CD4-positive, alpha-beta T cell treated with Interleukin-1 beta for 1 hour (primary cell): ENCODE measurements around the gene LYL1.

Experiments used
- DNase-seq, 2 donors: peaks; one replicate each; pipeline ENCODE4 v3.0.0-alpha.2; 2020 to 2022

The LYL1 gene

DNA sequence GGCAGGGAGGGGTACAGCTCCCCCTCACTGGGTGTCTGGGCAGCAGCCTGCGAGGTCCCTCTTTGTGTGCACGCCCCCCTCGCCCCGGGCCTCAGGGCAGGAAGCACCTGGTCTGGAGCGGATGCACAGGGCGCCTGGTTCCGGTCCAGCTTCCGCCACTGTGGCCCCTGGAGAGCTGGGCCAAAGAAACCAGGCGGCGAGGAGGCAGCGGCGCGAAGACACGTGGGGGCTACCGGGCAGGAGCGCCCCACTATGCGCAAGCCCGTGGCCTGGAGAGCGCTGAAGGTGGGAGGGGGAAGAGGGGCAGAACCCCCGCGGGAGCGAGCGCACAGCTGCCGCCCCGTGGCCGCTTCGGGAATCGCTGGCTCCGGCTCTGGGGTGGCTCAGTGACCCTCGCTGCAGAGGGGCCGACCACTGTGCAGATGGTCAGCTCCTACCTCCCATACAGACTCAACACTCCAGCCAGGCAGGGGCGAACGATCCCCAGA, 1.7 kb upstream of the LYL1 start:
- peak; percentile 62 to 91 for DNase-seq

DNA sequence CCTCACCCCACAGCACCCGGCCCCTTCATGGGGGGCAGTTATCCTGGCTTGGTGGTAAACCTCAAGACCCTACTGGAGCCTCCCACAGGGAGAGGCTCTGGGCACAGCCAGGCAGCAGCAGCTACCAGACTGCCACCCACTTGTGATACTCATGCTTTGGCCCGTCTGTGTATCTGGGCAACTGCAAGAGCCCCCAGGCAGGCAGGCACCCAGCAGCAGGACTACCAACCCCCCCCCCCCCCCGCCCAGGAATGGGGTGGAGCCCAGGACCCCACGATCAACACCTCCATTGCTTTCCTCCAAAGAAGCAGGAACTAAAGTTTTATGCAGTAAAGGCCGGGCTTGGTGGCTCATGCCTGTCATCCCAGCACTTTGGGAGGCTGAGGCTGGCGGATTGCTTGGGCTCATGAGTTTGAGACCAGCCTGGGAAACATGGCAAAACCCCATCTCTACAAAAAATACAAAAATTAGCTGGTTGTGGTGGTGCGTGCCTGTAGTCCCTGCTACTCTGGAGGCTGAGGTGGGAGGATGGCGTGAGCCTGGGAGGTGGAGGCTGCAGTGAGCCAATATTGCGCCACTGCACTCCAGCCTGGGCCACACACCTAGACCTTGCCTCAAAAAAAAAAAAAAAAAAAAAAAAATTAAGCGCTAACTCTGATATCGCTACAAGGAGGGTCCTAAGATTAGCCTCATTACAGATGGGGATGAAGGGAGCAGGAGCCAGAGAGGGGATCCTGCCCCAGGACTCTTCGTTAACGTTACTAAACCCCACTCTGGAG, 1.1 kb upstream of the LYL1 start:
- no peak for DNase-seq

DNA sequence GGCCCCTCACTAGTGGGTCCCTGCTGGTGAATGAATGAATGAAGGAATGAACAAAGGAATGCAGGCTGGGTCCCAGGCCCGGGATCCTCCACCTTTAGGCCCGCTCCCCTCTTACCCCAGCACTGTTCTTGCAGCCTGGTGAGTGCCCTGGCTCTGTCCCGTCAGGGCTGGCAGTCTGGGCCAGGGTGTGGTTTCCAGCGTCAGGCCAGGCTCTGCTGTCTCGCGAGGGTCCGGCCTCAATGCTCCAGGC, 317 bp downstream of the LYL1 start:
- DNase-seq, result no peak

DNA sequence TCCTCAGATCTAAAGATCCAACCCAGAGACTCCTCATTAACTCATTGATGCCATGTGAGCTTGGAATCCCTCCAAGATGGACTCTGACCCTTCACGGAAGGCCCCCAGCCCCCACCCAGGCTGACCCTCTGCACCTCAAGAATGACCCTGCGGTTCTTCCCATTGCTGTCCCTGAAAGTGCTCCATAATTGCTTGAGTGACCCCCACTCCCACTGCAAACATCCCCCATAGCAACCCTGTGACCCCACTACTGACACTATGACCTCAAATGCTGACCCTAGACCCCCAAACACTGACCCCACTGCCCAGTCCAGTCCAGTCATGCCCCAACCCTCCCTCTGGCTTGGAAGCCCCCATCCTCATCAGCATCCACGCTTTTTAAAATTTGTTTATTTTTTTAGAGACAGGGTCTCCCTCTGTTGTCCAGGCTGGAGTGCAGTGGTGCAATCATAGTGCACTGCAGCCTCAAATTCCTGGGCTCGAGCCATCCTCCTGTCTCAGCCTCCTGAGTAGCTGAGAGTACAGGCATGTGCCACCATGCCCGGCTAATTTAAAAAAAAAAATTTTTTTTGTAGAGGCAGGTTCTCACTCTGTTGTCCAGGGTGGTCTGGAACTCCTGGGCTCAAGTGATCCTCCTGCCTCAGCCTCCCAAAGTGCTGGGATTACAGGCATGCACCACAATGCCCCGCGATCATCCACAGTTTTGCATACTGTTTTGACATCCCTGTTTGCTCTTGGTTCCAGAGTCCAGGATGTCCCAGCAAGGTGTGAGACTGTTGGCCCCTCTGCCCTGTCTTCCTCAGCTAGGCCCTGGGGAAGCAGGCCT, 855 bp downstream of the LYL1 start:
- no peak for DNase-seq

DNA sequence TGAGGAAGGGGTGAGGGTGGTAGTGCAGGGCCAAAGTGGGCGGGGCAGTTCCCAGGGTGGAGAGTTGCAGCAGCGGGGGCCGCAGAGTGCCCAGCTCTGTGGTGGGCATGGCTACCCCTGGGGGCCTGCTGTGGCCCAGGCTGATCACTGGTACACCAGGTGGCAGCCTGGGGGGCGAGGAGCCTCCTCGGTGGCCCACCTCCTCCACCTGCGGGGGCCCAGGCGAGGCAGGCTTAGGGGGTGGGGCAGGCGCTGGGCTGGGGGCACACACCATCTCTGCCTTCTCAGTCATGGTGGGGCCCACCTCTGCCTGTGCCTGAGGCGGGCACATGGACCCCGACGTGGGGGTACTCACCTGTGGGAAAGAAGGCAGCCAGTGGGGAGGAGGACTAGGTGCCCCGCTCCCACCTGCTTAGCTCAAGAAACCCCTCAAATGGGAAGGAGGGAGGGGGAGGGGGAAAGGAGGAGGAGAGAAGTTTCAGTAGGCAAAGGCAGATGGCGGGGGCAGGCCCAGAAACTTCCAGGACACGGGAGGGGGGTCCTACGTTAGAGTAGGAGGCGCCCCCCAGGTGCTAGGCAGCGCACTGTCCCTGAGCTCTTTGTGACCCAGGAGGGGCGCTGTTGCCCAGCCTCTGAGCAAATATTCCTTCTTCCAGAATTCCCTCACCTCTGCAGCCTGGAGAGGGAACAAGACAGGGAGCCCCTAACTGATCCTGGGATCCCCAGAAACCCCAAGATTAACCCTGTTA, 1.6 kb downstream of the LYL1 start:
- no peak for DNase-seq

DNA sequence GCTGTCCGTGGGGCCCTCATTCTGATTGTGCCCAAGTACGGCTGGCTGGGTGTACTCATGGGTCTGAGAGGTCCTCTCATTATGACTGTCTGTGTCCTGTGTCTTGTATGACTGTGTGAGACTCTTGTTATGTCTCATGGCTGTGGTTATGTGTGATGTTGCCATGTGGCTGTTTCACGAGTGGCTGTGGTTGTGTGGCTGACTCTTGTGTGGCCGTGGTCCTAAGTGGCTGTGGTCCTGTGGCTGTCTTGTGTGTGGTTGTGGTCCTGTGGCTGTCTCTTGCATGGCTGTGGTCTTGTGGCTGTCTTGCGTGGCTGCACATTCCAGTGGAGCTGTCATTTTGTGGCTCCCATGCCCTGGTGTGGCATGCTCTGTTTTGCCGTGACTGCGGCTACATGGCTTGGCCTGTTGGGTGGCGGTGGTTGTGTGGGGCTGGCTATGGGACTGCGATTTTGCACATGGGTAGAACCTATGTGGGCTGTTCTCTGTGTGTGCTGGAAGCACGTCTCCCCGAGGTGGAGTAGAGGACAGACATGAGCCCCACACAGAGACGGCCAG, 2.5 kb downstream of the LYL1 start:
- DNase-seq, result peak; percentile 81 to 83

DNA sequence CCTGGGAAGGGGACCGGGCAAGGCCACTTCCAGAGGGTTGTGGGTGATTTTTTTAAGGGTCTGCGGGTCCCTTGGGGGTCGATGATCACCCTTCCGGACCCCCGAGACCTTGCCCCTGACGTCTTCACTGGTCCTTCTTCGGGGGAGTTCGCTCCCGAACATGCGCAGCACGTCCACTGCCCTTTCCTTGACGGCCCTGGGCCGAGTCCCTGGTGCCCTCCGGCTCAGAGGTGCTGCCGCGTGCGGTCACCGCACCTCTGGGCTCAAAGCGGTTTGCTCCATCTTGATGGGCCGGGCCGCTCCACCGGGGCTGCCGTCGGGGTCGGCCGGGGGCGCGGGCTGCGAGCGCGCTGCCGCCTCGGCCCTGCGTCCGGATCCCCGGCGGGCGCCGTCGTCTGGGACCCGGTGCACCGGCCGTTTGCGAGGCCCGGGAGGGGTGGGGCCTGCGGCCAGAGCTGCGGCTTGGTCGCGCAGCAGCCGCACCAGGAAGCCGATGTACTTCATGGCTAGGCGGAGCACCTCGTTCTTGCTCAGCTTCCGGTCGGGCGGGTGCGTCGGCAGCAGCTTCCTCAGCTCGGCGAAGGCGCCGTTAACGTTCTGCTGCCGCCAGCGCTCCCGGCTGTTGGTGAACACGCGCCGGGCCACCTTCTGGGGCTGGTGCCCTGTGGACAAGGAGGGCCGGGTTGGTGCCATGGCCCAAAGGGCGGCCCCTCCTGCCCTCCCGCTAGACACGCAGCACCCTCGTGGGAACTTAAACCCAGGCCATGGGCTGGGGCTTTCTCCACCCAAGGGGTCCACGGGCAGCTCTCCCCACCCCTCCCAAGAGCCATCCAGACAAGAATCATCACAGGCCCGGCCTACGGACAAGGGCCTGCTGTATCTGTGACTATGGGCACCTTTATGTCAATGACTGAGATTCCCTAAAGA, 3.3 kb downstream of the LYL1 start:
- peak; percentile 81 to 87 for DNase-seq

DNA sequence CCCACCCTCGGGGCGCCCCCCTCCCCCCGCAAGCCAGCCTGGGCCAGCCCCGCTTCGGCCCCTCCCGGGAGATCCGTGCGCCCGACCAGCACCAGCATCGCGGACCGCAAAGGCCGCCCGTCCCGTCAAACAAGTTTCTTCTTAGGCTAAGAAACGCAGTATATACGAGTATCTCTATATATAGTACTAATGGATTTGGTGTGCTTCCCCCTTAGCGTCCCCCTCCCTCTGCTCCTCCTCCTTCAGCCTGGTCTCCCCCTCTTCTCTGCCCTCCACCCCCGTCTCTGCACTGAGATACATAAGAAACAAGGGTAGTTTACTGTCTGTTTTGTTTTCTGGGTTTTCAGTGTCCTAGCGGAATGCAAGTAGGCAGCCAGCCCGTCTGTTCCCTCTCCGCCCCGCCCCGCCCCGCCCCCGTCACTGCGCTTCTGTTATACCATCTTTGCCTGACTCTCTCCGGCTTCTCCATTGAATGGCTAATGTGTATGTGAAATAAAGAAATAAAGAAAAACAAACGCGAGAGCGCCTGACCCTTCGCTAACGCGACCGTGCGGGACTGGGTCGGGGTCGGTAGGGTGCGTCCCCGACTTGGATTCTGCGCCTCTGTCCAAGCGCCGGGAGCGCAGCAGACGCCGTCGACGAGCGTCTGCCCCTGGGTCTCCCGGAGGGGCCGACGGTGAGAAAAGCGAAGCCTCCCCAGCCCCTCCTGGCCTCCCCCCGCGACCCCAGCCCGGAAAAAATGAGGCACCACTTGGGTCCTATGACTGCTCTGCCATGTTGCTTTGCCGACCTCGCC, 4.2 kb downstream of the LYL1 start:
- DNase-seq, result peak; percentile 48 to 61

DNA sequence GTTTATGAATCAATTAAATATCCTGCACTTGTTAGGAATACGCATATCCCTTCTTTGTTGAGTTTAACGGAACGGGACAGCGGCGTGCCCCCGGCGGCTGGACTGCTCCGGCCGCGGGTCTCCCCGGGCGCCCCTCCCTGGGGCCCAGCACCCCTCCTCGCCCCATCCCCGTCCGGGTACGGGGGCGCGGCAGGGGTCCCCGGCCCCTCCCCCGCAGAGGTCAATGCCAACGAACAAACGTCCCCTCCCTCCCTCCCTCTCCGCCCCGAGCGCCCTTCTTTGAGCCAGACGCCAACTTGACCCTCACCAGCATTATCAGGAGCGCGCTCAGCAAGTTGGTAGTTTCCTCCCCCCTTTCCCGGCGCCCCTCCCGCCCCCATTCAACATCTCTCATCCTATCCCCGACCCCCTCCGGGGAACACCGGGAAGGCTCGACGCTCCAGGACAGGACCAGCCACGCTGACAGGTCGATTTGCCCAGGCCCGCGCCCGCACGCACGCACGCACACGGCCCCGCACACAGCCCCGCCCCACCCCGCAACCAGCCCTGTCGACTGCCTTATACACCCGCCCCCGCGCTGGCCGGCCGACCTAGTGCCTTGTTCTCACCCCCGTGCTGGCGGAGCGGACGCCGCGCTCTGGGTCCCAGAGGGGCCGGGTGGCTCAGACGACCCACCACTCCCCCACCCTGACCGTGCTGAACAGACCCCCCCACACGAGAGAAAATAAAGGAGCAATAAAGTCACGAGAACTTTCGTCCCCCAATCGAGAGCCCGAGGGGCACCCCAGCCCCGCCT, 5.0 kb downstream of the LYL1 start:
- DNase-seq, result peak in 1 of 2 donors; percentile 45

DNA sequence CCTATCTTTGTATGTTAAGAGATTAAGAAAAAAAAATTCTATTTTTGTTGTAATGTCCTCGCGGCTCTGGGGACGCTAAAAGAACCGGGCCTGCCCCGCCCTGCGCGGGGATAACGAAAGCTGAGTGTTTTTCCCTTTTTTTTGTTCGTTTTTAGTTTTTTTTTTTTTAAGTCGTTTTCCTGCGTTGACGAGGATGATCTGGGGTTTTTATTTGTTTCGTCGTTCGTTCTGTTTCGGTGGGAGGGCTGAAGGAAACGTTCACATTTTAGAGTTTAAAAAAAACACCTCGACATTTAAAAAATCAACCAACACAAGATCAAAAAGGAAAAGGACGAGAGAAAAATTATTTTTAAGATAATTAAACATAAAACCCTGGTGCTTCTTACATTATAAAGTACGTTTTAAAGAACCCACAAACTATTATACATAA, 5.6 kb downstream of the LYL1 start:
- DNase-seq, result no peak

DNA sequence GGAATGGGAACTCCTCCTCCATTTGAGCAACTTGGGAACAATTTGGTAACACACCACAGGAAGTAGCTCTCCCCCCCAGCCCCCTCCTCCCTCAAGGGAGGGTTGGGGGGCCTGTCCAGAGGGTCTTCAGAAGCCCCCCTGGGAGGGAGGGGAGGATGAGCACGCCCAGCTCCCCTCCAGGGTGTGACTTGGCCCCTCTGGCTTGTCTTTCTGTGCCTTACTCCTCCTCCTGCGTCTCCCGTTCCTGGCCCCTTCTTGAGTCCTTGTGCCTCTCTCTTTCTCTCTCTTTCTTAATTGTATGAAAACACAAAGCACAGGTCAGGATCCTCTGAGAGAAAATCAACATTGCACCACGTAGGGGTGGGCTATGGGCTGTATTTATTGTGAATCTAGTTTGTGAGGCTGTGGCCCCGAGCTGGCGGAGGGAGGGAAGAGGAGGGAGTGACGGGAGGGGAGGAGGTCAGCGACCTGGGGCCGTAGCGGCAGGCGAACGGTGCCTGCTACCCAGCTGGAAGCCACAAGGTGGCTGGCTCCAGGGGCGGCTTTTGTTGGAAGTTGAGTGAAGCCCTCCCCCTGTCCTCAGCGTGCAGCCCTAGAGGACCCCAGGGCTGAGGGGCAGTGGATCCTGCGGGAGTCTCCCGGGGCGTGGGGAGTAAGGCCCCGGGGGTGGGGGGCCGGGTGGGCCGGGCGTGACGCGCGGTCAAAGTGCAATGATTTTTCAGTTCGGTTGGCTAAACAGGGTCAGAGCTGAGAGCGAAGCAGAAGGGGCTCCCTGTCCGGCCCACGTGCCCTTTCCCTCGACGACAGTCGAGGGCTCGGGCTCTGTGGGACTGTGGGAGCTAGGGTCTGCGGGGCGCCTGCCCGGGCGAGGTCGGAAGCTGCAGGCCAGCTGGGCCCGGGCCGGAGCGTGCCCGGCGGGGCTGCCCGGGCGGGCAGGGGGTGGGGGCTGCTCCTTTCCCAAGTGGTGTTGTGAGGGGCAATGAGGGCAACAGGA, 6.4 kb downstream of the LYL1 start:
- DNase-seq, result peak in 1 of 2 donors; percentile 48

DNA sequence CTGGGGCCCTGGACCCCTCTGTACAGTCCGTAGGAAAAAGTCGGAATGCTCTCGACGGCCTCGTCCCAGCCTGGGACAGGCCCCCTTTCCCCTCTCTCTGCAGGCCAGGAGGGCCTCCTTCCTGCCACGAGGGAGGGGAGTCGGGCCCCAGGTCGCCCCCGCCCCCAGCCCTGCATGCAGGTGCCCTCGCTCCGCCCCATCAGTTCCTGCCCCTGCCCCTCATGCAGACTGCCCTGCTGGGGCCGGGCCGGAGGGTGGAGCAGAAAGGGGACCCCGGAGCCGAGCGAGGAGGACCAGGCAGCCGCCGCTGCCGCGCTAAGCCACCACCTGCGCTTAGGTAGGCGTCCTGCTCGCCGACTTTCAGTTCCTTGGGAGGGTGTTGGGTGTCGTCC, 7.3 kb downstream of the LYL1 start:
- peak in 1 of 2 donors; percentile 60 for DNase-seq

DNA sequence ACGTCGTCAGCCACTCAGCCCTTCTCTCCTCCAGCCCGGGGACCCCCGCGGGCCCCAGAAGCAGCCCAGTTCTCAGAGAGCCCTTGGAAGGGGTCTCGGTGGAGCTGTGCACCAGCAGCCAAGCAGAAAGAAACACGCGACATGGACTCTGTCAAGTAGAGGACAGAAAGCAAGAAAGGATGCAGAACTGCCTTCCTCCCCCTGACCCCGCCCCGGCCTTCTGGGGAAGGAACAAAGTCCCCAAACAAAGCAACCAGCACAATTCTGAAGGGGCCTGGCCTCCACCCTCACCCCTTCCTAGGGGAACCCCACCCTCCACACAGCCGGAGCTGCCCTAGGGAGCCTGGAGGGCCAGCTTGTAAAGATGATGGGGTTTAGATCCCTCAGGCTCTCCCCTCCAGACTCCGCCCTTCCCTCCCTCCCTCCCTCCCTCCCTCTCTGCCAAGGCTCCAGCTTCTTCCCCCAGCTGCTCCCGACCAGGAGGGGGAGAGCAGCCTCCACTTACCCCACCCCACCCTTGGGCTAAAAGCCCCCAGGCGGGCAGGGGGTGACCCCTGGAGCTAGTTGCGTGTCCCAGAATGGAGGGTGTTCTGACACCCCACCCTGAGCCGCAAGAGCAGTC, 7.8 kb downstream of the LYL1 start:
- peak in 1 of 2 donors; percentile 45 for DNase-seq

DNA sequence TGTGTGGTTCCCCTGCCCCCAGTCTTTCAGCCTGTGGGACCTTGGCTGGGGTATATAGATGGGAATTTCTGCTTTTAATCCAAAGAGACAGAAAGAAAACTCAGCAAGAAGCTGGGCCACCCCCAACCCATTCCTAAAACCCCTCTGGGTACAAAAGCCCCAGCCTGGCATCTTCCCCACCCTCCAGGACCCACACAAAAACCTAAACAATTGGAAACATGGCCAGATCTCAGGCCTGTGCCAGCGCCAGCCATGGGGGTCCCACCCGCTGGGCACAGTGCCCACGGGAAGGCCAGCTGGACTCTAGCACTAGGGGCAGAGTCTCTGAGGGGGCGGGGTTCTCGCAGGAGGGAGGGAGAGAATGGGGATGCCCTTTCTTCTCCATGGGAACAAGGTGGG, 8.6 kb downstream of the LYL1 start:
- DNase-seq, result no peak

DNA sequence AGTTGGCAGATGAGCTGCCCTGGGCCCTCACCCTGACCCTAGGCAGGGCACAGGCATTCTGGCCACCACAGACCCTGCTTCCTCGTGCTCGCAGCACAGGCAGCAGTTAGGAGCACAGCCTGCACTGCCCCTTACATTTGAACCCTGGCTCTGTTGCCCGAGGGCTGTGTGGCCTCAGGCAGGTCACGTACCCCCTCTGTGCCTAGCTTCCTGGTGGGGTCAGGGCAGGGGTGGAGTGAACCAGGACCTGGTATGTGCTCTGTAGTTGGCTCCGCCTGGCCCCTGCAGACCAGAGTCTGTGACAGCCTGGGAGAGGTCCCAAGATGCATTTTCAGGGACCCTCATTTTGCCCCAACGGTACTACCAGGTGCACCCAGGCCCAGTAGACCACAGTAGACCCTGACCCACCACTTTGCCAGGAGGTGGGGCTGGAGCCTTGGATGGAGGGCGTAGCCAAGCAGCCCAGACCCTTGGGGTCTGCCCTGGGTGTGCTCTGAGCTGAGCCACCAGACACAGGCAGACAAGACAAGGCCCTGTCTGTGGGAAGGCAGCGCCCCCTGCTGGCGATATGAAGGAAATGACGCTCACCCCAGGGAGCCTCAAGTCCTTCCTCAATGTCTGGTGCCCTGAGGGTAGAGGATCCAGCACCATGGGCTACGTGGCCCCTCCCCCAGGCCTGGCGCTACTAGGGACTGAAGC, 9.1 kb downstream of the LYL1 start:
- DNase-seq, result peak; percentile 85 to 86

DNA sequence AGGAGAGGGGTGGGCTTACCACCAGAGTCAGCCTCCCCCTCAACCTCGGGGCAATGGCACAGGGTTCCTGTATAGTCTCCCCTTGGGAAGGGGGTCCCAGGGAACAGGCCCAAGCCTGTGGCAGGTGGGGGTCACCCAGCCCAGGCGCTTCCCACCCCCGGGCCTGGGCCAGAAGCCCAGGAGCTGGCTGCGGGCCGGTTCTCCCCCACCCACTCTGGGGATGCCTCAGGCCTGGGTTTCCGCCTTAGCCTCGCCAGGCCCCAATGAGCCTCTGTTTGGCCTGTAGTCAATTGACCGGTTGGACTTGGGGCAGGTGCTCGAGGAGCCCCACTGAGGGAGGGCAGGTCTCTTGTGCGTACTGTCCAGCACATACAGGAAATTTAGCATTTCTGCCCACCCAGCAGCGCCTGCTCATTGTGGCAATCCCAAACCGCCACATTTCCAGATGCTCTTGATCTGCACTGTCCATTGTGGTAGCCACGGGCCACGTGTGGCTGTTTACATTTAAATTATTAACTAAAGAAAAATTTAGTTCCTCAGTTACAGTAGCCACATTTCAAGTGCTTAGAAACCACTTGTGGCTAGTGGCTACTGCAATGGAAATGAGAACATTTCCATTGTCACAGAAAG, 9.9 kb downstream of the LYL1 start:
- no peak for DNase-seq

DNA sequence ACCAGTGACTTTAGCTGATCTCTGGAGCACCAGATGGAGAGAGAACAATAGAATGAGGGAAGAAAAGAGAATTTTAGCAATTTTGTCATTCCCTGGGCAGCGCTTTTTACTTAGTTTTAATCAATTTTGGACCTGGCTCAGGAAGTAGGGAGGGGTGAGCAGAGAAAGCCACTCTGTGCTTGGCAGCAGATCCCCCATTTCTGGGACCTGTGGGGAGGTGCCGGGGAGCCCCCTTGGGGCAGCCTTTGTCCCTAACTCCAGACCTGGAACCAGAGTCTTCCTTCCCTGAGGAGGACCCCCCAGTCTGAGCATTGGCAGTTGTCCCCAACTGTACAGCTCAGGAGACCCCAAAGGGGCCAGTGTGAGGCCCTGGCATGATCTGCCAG, 10.5 kb downstream of the LYL1 start:
- DNase-seq, result no peak
